Ecto neural progenitor cell (in vitro differentiated cells): ENCODE data around the gene EPN2.
"Not testable (repeated sequence)": the region's sequence is repeated elsewhere in the genome, so short reads cannot be mapped to it uniquely, and the experiment has no call there.

Source experiments
- DNase-seq: peaks from one replicate; pipeline ENCODE4 v3.0.0-alpha.2; 2018; ENCODE audit warnings: low spot score

Gene EPN2

DNA sequence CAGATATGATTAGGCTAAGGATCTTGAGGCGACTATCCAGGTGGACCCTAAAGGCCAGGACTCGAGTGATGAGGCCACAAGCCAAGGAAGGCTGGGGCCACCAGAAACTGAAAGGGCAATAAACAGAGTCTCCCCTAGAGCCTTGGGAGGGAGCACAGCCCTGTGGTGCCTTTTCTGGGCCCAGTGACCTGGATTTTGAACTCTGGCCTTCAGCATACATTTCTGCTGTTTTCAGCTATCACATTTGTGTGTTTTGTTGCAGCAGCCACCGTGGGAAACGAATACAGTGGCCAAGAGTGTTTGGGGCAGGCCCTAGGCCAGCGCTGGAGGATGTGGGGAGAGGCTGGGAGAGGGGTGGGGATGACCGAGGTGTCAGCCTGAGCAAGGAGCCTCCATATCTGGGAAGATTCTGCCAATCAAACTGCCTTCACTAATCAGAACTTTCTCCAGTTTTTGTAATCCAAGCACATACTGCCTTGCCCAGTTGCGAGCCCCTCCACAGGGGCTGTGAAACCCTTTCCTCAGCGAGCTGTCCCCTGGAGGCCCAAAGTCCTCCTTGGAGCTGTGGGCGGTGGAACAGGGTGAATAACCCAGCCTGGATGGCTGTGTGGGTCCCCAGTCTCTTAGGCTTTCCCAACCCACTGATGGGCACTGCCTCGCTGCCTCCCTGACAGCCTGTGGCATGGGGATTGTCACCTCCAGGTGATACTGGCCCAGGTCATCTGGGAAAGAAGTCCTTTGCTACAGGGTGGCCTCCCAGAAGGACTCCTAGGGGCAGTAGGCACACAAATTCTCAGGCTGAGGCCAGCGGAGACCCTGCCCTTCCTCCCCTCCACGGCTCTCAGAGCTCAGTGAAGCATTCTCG lies 108.6 kb downstream of the EPN2 start:
- DNase-seq, result no peak

DNA sequence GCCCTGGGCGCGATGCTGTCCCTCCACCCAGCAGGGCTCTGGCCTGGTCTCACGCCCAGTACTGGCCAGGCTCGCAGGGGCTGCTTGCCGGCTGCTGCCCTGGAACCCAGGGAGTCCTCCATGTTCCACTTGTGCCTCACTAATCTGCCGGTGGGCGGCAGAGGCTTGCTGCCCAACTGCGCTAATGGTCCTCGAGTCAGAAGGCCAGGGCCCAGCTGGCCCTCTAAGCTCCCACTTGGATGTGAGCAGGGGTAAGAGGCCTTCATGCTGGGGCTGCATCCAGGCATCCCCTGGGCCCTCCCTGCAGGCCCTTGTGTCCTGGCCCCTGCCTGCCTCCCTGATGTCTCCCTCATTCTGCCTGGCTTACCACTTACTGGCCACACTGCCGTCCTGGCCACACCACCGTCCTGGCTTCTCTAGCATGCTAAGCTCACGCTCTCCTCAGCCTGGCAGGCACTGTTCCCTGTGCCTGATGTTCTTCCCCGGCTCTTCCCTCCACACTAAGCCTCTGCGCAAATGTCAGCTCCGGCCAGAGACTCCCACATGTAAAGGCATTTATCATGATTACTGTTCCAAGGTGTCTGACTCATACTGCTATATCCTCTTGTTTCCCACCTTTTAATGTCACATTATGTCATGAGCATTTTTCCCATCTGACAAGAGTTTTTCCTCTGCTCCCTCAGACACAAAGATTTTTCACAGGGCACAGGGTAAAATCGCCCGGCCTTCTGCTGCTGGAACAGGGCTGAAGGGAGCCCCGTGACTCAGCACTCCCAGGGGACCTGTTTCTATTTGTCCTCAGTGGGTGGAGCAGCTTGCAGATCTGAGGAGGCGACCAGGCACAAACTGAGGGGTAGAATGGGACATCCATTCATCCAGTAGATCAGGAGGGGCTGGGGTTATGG lies 109.4 kb downstream of the EPN2 start:
- DNase-seq, result no peak

DNA sequence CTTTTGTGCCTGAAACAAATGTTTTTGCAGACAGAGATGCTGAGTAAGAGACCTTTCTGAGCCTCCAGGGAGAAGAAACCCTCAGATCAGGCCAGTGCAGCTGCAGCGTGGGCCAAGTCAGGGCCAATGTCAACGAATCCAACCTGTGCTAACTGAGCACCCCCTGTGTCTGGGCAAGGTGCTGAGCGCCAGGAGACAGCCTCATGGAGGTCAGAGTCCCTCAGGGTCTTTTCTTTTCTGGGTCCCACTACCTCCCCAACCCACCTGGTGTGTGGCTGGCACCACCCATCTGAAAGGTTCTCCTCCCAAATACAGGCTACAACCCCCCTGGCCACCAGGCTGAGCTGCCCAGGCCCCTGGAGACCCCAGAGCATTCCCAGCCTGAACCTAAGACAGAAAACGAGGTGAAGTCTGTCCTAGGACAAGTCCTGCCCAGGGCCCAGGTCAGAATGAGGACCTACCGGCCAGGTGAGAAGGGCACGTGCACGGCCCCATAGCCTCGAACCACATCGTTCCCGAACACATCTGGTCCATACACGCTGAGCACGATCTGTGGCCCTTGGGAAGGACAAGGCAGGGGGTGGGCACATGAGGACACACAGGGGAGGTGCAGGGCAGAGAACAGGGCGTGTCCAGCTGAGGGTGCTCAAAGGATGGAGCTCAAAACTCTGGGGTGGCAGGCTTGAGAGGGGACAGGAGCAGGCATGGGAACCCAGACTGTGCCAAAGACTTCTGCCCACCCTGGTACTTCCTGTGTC lies 110.3 kb downstream of the EPN2 start:
- DNase-seq, result no peak

DNA sequence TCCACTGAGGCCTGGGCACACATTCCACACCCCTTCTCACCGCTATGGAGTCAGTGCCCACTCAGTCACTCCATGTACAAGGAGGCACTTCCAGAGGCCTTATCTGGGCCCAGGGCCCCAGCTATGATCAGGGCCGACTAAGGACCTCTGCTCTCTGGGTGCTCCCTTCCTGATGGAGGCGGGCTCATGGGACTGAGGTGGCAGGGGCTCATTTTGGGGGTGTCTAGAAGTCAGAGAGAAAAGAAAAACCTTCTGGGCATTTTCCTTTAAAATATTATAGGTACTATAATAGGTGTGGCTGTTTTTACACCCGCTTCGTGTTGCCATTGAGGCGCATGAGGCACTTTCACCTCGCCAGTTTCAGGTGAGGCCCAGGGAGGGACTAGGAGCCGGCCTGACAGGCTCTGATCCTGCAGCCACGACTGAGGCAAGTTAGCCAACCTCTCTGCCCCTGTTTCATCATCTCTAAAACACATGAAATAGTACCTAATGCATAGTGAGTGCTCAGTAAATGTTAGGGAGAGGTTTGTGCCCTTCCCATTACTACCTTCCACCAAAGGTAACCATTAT lies 111.0 kb downstream of the EPN2 start:
- no peak for DNase-seq

DNA sequence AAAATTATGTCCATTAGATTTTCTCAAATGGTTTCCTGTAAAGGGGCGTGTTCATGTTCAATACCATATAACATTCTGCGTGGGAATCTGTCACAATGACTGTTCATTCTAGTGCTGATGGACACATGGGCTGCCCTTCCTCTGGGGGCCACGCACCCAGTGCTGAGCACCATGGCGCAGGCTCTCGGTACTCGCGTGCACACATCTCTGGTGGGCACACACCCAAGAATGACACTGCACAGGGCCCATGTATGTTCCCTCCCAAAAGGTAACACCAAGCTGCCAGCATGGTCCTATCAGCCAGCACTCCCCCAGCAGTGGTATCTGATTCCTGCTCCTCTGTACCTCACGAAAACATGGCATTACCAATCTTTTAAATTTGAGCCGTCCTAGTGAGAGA lies 111.6 kb downstream of the EPN2 start:
- DNase-seq, result no peak

DNA sequence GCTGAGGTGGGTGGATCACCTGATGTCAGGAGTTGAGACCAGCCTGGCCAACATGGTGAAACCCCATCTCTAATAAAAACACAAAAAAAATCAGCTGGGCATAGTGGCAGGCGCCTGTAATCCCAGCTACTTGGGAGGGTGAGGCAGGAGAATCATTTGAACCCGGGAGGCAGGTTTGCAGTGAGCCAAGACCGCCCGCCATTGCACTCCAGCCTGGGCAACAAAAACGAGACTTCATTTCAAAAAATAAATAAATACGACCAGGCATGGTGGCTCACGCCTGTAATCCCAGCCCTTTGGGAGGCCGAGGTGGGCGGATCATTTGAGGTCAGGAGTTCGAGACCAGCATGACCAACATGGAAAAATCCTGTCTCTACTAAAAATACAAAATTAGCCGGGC lies 116.2 kb downstream of the EPN2 start:
- DNase-seq, result not testable (repeated sequence)

DNA sequence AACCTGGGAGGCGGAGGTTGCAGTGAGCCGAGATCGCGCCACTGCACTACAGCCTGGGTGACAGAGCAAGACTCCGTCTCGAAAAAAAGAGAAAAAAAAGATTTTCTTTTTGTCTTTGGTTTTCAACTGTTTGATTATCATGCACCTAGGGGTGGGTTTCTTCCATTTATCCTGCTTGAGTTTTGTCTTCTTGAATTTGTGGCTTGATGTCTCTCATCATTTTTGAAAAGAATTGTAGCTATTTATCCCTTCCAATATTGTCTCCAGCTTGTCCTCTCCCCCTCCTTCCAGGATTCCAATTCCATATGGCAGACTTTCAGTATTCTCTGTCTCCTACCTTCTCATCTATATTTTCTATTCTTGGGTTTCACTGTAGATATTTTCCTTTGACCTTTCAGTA lies 117.6 kb downstream of the EPN2 start:
- DNase-seq, result no peak

DNA sequence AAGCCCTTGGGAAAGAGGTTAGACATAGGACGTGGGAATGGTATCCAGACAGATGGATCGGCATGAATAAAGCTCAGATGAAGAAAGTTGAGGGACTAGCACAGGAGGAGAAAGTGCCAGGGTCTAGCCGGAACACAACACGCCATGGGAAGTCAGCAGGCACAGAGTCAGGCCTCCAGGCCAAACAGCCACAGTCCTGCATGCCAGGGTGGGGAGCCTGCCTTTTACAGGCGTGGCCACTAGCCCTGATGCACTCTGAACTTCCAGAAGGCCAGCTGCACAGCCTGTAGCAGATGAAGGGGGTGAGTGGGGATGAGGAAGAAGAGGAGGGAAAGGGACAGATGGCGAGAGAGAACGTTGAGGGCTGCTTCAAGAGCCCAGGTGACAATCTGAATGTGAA lies 120.2 kb downstream of the EPN2 start:
- DNase-seq, result no peak

DNA sequence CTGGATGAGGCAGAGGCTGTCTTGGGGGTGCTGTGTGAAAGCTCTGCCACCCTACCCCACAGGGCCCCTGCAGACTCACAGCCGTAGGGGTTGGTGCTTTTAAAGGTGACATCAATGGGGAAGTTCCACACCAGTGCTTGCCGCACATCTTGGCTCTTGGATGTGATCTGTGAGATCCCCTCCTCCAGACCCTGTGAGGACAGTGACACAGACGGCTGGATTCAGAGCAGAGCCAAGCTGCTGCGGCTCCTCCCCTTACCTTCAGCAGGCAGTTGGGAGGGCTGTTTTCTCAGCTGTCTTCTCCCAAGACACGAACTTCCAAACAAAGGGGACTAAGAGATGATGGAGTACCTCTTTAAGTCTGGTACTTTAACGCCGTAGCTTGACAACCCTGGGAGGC lies 120.6 kb downstream of the EPN2 start:
- DNase-seq, result no peak

DNA sequence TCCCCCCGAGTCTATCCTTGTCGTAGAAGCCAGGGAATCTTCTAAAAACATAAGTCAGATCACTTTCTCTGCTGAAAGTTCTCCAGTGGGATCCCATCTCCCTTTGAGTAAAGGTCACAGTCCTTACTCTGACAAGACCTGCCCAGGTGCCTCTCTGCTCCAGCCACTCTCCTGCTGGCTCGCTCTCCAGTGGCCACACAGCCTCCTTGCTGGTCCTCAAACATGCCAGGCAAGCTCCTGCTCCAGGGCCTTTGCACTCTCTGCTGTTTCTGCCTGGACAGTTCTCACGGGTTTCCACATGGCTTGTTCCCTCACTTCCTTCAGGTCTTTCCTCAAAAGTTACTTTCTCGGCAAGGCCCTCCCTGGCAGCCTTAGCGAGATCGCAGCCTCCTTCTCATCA lies 122.0 kb downstream of the EPN2 start:
- DNase-seq, result no peak

DNA sequence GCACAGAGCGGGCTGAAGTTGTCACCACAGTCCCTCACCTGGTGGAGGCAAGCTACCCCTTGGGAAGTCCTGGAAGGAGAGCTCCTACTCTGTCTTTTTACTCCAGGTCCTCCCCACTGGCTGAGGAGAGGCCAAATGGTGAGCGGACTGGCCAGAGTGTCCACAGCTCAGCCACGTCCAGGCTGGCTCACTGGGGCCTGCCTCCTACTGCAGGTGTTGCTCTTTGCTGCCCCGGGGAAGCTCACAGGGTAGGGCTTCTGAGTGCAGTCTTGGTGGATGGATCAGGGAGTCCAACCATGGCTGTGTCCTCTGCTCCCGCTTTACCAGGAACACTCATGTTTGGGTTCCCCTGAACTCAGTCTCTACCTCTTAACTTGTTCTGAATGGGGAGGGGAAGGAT lies 122.7 kb downstream of the EPN2 start:
- DNase-seq, result no peak

DNA sequence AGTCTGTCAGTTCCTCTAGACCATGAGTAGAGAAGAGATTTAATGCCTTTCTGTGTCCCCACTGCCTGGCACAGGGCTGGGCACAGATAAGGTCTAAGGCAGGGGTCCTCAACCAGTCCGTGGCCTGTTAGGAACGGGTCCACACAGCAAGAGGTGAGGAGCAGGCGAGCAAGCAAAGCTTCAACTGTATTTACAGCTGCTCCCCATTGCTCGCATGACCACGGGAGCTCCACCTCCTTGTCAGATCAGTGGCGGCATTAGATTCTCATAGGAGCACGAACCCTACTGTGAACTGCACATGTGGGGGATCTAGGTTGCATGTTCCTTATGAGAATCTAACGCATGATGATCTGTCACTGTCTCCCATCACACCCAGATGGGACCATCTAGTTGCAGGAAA lies 123.6 kb downstream of the EPN2 start:
- DNase-seq, result no peak

DNA sequence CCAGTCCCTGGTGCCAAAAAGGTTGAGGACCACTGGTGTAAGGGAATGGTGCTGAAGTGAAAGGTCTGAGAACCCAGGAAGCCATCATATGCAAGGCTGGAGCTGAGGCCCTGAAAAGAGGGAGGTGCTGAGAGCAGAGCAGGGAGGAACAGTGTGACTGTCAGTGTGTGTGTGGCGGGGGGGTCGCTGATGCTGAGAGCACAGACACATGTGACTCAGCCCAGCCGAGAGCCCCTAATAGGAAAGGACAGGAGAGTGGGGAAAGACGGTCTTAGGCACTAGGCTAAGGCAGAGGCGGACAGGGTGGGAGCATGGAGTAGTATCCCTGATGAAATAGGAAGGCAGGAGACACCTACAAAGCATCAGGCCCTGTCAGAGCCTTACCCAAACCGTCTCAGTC lies 124.2 kb downstream of the EPN2 start:
- no peak for DNase-seq

DNA sequence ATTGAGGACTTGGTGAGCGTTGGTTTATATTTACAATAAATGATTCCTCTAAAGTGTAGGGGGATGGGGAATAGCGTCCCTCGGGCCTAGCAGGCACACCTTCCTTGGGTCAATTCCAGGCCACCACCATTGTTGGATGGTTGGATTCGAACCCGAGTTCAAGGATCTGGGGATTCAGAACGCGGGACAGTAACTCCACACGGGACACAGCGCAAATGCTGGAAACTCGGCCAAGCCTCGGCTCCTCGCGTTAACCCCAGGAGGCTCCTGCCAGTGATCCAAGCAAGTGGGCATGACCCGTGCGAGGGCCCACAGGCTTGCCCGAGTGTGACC lies 124.7 kb downstream of the EPN2 start:
- no peak for DNase-seq

DNA sequence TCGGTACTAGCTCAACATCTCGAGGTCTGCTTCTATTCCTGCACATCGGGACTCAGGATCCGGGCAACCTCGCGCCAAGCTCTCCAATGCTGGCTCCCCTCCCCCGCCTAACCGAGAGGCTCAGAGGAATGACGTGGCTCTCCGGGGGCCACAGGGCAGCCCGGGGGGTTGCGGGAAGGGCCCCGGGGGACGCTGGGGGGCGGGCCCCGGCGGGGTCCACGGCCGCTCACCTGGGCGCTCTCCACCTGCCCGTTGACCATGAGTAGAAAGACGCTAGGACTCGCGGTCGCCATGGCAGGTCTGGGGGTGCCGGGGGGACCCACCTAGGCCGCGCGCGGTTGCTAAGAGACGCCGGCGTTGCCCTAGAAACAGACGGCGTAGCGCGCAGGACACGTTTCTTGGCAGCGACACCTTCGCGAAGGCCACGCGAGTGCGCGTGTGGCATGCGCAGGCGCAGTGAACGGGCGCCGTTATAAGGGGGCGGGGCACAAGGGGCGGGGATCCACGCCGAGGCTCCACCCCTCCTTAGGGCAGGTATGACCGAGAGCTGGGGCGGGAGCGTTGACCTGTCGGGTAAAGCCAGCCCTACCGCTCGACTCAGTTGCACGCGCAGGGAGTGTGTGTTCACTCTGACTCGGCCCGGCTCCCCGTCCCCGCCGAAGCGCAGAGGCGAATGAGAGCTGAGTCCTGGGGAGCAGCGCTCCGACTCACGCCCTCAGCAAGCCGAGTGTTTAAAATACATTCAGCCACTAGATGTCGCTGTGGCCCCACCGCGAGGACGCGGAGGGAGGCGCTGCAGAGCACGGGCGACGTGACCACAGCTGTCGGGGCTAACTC lies 125.3 kb downstream of the EPN2 start, which contains the start of gene B9D1:
Gene B9D1 (minus strand): TSS at position 447 of the 837 bp plus-strand sequence. CDS start 154 bp downstream, at position 293.
- peak; percentile 98 for DNase-seq

DNA sequence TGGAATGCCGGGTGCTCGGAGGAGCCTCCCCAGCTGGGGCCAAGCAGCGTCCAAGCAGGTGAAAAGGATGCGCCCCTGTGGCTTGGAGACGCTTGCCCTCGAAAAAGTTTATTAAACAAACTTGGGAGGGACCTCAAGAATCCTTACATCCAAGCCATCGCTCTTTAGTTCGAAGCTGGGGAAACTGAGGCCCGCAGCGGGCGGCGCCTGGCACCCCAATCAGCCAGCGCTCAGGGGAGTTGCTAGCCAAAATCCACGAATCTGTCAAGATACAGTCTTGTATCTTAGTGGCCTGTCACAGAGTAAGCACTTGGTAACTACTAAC lies 125.9 kb downstream of the EPN2 start:
- DNase-seq, result no peak

DNA sequence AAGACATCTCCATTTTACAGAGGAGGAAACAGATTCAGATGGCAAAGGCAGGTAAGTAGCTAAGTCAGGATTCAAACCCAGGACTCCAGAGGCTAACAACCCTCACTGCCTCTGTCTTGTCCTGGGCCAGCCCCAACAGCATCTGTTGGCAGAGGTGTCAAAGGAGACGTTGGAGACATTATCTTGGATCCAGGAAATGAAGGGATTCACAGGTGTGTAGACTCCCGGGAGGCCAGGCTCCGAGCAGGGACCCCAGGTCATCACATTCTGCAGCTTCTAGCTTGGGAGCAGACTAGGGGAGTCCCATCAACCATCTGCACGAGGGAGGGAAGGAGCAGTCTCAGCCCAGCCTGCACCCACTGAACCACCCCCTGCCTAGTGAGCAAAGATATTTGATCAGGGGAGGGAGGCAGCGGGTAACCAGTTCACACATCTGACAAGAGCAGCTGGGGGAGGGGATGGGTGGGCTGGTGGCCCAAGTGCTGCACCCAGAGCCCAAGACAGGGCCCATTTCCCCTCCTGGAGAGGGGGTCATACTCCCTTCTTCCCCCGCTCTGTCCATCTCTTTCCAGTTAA lies 126.4 kb downstream of the EPN2 start:
- DNase-seq, result no peak

DNA sequence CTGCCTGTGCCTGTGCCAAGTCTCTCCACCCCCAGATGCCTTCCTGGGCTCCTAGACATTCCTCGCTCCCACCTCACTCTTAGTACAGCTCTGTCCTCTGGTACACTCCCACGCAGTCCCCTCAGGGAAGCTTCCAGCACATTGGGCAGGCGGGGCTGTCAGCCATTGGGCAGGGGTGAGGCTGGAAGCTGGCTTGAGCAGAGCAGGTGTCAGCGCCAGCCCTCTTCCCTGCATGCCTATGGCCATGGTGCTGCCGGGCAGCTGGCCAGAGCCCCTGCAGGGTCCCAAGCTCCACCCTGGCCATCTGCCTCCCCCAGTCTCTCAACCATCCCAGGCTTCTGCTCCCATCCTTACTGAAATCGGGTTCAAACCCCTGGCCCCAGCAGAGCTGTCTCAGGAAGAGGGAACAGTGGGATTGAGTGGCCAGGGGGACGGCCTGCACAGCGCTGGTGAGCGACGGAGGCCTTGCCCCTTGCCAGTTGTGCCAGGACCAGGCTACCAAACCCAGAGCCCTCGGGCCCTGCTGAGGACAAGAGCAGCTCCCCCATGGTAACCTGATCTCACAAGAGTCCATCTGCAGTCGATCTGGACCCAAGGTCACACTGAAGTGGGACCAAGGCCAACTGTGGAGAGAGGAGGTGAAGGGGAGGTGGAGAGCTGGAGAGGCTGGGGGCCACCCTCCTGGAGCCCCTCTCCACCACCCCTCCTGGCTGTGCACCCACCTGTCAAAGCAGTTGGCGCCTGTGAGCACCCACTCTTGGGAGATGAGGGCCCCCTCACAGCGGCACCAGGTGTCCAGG lies 127.7 kb downstream of the EPN2 start:
- DNase-seq, result no peak

DNA sequence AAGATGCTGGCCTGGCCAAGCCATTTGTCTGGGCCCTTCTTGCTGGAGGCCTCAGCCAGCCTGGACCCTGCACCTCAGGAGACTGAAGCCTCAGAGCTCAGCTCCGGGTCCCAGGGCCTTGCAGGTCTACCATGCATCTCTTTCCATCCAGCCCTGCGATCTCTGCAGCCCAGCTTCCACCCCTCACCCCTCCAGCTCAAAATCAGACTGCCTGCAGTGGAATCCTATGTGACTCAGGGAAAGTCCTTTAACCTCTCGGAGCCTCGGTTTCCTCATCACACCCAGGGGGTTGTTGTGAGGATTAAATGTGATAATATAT lies 128.3 kb downstream of the EPN2 start:
- no peak for DNase-seq
